DMS114 treated with DMSO at 0.1 percent for 48 hours (cell line): ENCODE data around the gene TMEM164.
"Not testable (repeated sequence)": the region's sequence is repeated elsewhere in the genome, so short reads cannot be mapped to it uniquely, and the experiment has no call there.

Source experiments
- DNase-seq: peaks from one replicate; lab custom pipeline; 2025; ENCODE audit not compliant: unreplicated experiment; lab: John Stamatoyannopoulos, UW

The TMEM164 gene

DNA sequence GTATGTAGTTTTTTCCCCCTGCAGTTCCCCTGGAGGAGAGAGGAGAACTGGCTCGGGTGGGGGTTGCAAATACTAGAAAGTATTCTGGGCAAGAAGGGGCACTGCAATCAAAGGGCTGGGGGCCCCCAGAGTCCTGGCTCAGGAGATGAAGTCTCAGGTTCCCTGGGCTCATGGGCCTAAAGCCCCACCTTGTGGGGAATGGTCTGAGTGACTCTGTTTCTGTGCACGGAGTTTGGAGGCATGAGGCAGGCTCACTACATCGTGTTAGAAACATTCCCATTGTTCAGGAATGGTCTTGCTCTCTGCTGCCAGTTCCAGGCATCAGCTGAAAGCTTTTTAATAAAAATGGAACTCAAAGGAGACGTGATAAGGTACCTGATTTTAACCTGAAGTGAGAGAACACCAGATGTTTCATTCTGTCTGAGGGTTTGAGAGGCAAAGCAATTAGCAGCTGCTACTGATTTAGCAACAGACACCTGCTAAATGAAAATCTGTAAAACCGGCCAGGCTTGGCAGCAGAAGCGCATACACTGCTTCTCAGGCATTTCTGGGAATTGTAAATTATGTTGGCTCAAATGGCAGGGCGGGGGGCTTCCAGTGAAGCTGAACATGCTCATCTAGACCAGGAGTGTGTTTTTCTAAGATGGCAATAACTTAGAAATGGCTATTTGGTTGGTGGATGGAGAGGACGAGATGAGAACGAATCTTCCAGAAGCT is 122.7 kb downstream of the TMEM164 start:
- no peak for DNase-seq

DNA sequence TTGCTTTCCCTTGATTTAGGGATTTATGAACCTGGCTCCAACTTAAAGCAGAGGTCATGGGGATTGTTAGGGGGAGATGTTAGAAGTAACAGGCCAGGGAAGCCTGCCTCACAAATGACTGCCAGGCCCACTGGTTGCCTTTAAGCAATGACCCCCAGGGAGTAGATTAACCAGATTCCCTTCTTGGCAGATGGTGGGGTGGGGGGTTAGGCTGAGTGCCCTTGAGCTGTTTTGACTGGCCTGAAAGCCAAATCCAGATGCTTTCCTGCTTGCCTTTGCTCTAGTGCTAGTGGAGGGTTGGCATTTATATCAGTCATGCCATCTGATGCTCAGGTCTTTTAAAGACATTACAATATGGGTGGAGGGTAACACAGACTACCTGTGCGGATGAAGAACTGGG is 128.1 kb downstream of the TMEM164 start:
- no peak for DNase-seq

DNA sequence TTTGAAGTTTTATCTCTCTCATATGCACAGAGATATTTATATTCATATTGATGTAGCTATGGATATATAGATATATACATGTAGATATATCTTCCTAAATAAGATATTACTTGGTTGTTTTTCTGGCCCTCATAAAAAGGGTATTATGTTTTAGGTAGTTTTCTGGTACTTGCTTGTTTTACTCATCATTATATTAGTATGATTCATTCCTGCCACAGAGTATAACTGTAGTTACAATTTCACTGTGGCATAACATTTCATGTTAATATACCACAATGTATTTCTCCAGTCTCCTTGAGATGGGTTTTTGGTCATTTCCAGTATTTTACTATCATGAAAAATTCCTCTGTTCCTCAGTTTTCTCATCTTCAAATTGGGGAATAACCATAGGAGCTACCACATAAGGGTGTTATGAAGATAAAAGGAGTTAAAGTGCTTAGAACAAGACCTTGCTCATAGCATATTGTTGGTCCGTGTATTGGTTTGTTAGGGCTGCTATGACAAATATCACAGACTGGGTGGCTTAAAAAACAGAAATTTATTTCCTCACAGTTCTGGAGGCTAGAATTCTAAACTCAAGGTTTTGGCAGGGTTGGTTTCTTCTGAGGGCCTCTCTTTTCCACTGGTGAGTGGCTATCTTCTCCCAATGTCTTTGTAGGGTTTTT is 129.7 kb downstream of the TMEM164 start:
- DNase-seq: no peak

DNA sequence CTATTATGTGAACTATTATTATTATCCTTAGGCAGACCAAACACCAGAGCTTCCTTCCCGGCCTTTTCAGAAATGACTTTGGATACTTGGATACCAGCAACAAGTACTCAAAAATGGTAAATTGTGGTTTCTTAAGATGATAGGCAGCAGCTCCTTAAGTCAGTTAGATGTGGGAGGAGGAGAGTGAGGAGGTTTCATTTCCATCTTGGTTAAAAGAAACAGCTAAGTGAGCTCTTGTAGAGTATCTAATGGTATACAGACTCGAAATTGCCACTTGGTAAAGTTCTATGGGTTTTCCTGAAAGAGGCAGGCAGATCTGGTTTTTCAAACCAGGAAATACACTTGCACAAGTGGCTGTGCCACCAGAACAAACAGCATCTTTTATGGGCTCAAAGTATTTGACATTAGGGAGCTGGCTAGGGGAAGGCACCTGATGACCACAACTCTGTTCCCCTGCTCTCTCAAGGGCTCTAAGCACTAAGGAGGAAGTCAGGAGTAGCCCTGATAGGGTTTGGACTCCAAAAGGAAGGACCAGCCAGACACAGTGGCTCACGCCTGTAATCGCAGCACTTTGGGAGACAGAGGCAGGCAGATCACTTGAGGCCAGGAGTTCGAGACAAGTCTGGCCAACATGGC is 130.9 kb downstream of the TMEM164 start:
- DNase-seq: no peak

DNA sequence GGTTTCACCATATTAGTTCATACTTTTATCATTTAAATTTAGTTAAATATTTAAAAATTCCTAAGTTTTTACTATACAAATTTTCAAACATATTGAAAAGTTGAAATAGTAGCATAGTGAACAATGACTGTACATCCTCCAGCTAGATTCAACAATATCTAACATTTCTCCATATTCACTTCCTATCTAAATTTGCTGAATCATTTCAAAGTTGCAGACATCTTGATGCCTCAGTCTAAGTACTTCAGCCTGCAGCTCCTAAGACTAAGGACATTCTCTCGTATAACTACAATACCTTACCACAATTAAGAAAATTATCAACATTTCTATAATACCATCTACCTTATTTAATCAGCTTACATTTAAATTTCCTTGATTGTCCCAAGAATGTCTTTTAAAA is 132.7 kb downstream of the TMEM164 start:
- DNase-seq: no peak

DNA sequence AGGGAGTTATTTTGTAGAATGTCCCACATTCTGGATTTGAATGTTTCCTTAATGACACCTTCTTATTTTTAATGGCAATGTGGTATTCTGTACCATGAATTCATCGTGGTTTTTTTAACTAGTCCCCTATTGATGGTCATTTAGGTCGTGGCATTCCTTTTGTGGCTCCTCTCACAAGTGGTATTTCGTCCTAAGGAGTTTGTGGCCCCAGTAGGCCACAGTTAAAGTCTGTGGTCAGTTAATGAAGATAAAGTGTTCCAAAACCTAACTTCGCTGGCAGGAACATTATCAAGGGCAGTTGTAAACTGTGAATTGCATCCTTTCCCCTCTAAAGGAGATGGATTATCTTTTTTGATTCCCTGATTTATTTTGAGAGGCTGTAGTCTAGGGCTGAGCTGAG is 133.2 kb downstream of the TMEM164 start:
- no peak for DNase-seq

DNA sequence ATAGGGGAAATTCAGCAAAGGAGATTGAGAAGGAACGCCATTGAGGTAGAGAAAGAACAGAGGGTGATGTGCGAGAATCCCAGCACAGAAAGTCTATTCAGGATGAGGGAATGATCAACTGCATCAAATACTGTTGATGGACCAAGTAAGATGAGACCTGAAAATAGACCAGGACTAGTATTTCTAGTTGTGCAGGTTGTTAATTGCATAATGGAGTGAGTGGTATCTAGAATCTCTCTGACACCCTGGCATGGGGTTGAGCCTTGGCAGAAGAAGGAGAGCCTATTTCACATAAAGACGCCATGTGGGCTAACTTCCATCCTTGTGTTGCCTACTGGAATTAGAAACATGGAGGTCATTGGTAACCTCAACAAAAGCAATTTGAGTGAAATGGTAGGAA is 135.6 kb downstream of the TMEM164 start:
- no peak for DNase-seq

DNA sequence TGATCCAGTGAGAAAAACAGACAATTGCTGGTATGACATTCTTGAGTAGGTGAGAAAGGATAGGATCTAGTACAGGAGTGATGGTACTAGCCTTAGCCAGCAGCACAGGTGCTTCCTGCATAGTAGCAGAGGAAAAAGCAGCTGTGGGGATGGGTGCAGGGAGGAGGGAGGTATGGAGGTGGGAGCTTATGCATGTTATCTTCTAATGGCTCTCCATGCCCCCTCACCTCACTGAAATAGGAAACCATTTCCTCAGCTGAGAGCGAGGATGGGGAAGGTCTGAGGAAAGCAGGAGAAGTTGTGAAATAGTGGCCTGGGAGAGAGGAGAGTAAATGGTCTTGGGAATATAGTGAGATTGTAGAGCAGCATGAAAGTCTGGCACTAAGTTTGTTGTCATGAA is 136.3 kb downstream of the TMEM164 start:
- DNase-seq: no peak

DNA sequence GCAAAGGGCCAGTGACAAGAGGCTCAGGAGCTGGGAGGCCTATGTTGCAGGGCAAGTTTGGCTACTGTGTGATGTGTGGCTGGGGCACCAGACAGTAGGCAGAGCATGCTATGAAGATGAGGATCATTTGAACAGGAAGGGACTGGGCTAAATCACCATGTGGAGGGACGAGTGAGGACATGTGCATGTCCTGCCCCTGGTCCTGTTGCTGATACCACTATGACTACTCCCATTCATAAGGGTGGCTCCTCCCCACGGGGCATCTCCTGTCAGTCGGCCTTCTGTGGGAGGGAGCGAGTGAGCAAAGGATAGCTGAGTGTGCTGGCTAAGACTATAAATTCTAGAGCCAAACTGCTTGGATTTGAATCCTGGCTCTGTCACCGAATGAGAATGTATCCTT is 139.2 kb downstream of the TMEM164 start:
- DNase-seq: no peak

DNA sequence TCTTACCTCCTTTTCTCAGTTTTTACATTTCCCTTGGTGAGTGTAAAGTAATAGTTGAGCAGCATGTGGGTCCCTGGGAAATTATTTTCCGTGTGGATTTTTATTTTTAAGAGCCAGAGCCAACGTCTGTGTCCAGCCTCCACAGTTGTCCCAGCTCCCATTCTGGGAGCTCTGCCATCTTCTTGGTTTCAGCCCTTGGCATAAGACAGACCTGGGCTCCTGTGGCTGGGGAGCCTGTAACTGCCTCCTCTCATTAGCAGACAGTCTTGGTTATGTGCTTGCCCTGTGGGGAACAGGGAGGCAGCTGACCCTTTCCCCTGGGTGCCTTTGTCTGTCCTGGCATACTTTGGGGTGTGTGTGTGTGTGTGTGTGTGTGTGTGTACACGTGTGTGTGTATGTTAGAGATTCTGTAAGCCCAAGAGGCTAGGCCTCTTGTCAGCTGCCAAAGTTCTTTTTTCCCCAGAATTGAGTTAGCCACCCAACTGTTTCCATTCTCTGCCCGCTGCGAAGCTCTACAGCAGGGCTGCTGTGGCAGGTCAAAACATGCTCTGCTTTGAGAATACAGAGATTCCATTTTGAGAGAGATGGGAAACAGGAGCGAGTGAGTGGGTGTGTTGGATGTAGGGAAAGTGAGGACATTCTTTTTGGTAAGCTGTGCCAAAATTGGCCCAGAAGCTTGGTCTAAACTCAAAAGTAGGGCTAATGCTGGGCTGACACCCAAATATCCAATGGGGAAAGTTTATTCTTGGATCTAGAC is 140.7 kb downstream of the TMEM164 start:
- no peak for DNase-seq

DNA sequence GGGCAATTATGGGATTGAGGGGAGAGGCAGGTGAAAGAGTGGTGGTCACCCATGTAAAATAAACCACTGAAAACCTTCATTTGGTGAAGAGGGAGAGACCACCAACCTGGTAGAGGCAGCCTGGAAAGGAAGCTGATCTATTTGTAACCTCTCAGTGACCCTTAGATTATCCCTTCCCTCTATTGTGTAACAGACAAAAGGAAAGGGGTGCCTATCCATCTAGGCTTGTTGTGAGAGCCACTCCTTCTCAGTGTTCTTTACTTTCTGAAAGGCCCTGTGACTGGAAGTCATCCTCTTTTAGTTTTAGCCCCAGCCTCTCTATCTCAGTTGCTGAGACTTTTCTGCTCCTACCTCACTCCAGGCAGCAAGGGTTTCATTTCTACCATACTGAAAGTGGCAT is 142.4 kb downstream of the TMEM164 start:
- no peak for DNase-seq

DNA sequence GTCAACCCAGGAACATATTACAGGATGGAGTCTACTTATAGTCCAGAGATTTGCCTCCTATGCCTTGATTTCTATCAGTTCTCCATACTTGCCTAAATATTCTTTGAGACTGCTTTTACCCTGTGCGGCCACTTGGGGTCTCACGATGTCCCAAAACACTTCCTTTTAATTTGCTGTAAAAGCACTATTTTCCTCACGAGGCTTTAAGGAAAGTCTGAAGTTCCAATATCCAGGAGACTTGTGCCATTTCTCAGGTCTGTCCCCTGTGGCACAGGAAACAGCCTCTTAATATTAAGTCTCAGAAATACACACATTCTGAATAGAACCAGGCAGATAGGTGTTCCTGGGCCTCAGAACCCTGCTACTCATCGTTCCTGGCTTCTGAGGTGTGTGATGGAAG is 142.9 kb downstream of the TMEM164 start:
- peak; percentile 7 for DNase-seq

DNA sequence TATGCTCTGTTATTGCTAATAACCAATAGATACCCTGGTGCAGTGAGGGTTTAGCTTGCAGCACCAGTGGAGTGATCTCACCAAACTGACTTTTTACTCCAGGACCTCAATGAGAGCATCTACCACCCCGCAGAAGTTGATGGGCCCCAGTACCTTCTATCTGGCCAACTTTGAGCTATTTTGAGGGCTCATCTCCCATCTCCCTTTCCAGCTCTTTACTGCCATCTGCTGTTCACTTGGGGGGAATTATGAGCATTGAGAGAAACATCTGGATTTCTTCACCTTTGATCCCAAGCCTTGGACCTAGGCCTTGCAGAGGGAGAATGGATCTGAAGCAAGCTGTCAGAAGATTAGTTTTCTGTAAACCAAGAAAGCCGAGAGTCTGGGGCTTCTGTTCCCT is 143.6 kb downstream of the TMEM164 start:
- DNase-seq: peak; percentile 40

DNA sequence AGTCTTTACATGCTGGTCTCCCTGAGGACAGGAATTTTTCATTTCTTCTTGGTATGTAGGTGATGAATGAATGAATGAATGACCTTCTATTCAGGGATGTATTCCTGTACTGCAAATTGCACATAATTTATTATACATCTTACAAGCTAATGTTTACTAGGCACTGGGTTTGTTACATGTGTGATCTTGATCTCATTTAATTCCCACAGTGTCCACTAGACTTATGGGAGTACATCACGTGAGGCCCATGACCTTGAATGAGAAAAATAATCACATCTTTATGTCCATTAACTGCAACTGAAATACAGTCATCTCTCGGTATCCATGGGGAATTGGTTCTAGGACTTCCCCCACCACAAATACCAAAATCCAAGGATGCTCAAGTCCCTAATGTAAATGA is 150.3 kb downstream of the TMEM164 start:
- no peak for DNase-seq

DNA sequence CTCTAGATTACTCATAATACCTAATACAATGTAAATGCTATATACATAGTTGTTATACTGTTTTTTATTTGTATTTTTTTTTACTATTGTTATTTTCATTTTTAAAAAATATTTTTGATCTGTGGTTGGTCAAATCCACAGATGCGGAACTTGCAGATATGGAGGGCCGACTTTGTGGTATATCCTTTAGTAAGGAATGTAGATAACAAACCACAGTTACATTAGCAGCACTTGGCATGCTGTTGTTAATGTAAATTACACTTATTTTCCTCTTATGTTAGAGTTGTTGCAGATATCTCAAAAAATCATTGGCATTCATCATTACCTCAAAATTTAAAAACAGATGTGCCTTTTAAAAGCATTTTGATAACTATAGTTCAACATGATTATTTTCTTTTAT is 151.0 kb downstream of the TMEM164 start:
- DNase-seq: no peak

DNA sequence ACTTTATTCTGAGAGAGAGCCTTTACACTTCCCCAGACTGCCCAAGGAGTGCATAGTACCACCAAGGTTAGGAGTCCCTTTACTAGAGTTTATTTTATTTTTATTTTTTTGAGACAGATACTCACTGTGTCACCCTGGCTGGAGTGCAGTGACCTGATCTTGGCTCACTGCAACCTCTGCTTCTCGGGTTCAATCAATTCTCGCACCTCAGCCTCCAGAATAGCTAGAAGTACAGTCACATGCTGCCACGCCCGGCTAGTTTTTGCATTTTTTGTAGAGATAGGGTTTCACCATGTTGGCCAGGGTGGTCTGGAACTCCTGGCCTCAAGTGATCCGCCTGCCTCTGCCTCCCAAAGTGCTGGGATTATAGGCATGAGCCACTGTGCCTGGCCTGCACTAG is 151.4 kb downstream of the TMEM164 start:
- not testable (repeated sequence) for DNase-seq

DNA sequence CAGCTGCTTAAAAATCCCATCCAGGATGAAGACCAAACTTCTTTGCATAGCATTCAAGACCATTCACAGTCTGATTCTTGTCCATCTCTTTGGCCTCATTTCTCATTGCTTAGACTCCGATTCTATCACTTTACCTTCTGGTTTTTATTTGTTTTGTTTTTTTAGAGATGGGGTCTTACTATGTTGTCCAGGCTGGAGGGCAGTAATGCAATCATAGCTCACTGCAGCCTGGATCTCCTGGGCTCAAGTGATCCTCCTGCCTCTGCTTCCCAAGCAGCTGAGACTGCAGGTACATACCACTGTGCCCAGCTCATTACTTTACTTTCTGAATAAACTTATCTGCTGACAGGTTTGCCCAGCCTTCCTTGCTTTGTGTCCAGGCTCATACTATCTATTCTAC is 152.8 kb downstream of the TMEM164 start:
- DNase-seq: no peak

DNA sequence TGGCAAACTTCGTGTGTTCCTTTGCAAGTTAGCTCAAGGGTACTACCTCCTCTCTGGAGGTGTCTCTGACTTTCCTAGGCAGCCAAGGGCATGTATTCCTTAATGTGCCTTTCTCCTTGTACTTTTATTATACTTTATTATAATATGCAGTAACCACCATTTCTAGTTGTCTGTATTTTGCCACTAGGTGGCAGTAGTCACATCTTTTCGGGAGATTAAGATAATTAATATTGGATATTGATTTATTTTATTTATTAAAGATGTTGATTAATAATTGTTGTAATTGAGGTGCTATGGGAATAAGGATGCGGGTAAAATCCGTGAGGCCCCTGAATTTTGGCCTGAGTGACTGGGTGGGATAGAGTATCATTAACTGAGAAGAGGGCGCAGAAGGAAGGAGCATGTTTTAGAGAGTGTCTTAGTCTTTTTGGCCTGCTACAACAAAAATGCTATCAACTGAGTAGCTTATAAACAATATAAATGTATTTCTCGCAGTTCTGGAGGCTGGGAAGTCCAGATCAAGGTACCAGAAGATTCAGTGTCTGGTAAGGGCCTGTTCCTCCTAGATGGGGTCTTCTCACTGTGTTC is 153.3 kb downstream of the TMEM164 start:
- no peak for DNase-seq

DNA sequence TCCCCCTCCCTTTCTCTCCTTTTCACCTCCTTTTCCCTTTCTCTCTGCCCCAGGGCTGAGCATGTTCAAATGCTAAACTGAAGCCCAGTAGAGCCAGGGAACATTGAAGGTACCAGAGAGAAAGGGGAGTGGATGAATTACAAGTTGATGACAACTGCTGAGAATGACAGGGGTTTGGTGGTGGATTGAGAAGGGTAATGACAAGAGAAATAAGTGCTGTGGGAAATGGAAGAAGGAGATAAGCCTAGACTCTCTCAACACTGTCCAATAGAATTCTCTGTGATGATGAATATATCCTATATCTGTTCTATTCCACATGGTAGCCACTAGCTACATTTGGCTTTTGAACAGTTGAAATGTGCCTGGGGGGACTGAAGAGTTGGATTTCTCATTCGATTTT is 154.5 kb downstream of the TMEM164 start:
- DNase-seq: no peak

DNA sequence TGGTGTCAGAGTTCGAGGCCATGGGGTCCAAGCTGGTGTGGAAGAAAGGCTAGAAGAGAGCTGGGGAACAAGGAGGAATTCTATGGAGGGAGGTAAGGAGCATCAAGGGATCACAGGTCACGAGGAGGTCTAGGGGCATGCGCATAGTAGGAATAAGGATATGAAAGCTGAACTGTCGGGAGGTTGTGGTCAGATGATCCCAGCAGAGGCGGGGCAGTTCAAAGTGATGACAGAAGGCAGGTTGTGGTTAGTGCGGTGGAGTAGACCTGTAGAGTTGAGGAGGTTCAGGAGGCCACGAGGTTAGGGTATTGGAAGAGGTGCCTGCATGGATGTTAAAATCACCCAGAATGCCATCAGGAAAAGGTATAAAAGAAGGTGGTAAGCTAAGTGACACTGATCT is 156.3 kb downstream of the TMEM164 start:
- DNase-seq: no peak

DNA sequence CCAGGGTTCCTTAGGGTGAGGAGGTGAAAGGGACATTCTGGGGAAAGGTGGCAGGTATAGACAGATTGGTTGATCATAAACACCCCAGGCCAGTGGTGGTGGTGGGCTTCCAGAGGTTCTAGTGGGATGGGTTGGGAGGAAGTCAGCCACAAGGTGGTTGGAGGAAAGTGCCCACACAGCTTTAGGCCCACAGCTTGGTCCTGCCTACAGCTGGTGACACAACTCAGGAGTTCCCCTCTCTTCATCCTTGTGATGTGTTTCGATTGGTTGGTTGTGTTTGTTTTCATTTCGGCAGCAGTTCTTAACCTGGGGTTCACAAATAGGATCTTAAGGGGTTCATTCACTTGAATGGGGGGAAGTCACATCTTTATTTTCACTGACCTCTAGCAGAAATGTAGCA is 157.0 kb downstream of the TMEM164 start:
- DNase-seq: no peak

DNA sequence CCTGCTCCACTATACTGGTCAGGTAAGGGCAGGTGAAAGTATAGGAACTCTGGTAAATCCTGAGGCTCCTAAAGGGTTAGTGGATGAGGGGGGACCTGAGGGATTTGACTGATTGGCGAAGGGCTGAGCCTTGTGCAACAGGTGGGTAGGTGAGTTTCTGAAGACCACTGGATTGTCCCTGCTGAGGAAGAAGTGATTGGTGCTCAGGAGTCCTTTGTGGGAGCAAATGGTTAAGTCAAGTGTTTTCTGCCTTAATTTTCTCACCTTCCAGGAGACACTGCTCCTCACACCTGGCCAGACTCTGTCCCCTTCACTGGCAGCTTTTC is 158.4 kb downstream of the TMEM164 start:
- DNase-seq: no peak
